Ishikawa (cell line): ENCODE results near the gene SLC2A1.

ENCODE experiments used
- EGR1 ChIP-seq: IDR thresholded peaks from 2 replicates; pipeline ENCODE4 v1.6.1; 2012
- RAD21 ChIP-seq: IDR thresholded peaks from 2 replicates; pipeline ENCODE4 v1.6.1; 2012; ENCODE audit warnings: low read depth
- TAF1 ChIP-seq: IDR thresholded peaks from 2 replicates; pipeline ENCODE4 v1.6.1; 2012; ENCODE audit warnings: low read depth, mild to moderate bottlenecking
- TCF12 ChIP-seq: IDR thresholded peaks from 2 replicates; pipeline ENCODE4 v1.6.1; 2012; ENCODE audit warnings: low read depth
- TF ChIP-seq, protein P1 (sequence below): IDR thresholded peaks from 2 replicates; pipeline ENCODE4 v1.6.1; 2012; ENCODE audit warnings: low read depth, mild to moderate bottlenecking

DNA sequence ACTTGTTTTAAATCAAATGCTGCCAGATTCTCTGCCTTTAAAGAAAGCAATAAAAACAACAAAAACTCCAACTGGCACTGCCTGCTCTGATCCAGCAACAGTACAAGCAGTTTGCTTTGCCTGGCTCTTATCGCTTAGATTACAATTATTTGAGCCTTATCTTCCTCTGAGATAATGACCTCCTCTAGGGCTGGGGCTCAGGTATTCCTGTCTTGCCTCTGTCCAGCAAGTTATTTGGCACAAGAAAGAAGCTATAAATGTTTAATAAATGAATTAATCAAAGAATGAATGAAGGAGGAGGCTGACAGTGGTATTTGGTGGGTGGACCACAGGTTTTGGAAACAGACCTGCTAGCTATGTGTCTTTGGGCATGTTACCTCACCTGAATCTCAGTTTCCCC lies 6.7 kb upstream of the SLC2A1 start:
- no peak for TF ChIP-seq TCF12
- no peak for TF ChIP-seq EGR1
- no peak for TF ChIP-seq TAF1
- TF ChIP-seq RAD21, result no peak
- TF ChIP-seq, protein P1, sequence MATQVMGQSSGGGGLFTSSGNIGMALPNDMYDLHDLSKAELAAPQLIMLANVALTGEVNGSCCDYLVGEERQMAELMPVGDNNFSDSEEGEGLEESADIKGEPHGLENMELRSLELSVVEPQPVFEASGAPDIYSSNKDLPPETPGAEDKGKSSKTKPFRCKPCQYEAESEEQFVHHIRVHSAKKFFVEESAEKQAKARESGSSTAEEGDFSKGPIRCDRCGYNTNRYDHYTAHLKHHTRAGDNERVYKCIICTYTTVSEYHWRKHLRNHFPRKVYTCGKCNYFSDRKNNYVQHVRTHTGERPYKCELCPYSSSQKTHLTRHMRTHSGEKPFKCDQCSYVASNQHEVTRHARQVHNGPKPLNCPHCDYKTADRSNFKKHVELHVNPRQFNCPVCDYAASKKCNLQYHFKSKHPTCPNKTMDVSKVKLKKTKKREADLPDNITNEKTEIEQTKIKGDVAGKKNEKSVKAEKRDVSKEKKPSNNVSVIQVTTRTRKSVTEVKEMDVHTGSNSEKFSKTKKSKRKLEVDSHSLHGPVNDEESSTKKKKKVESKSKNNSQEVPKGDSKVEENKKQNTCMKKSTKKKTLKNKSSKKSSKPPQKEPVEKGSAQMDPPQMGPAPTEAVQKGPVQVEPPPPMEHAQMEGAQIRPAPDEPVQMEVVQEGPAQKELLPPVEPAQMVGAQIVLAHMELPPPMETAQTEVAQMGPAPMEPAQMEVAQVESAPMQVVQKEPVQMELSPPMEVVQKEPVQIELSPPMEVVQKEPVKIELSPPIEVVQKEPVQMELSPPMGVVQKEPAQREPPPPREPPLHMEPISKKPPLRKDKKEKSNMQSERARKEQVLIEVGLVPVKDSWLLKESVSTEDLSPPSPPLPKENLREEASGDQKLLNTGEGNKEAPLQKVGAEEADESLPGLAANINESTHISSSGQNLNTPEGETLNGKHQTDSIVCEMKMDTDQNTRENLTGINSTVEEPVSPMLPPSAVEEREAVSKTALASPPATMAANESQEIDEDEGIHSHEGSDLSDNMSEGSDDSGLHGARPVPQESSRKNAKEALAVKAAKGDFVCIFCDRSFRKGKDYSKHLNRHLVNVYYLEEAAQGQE, result no peak
